AG08396 (cell line): ENCODE results near the gene SEL1L2.
A peak's percentile ranks its signal among the peaks of the same experiment; 100 is the strongest.

ENCODE experiments used
- DNase-seq: peaks from one replicate; pipeline ENCODE4 v3.0.0; 2012; ENCODE audit warnings: low spot score, mixed read lengths

SEL1L2 gene

GRCh38 chr20:13813910-13814309 lies 176.5 kb downstream of the SEL1L2 start:
- DNase-seq = no peak

GRCh38 chr20:13810446-13810845 lies 180.0 kb downstream of the SEL1L2 start:
- no peak for DNase-seq

GRCh38 chr20:13809855-13810254 lies 180.6 kb downstream of the SEL1L2 start:
- DNase-seq = no peak

GRCh38 chr20:13809373-13809772 lies 181.0 kb downstream of the SEL1L2 start:
- DNase-seq = no peak

GRCh38 chr20:13800728-13801134 lies 189.7 kb downstream of the SEL1L2 start:
- peak; percentile 77 for DNase-seq

GRCh38 chr20:13799974-13800373 lies 190.4 kb downstream of the SEL1L2 start:
- DNase-seq = no peak
